ENCODE measurements around the gene VAV3. TPM values are rescaled to one million over a fixed set of nuclear protein-coding genes. Genes with fewer than 3 reads are reported as not detected.

Gene VAV3
- total RNA-seq, 2 donors from 2014 or later: 6.9 to 7.7 TPM

- TF ChIP-seq CTCF (IDR thresholded peaks at IDR 0.05): no peak
- DNase-seq (ENCODE audit: low spot score): no peak
- Histone ChIP-seq H3K27ac (no peak overlapping the region), H3K4me1 (ENCODE audit: control insufficient read depth in 1 of 2, low read depth in 2 of 2) (no peaks in the 10 kb centered on the region), H3K36me3 (no peaks in the 10 kb centered on the region), H3K4me3 (no peak overlapping the region), H3K9me3 (no peaks in the 10 kb centered on the region), H3K27me3 (replicated peaks; ENCODE audit: insufficient read depth) (no peaks in the 10 kb centered on the region)
- no peak for ATAC-seq (ENCODE audit: insufficient number of reproducible peaks, low FRiP score, low read depth)
Observed at GRCh38 chr1:107920561-107920960, 44.4 kb downstream of the VAV3 start.

- Histone ChIP-seq H3K27me3 (replicated peaks; ENCODE audit: insufficient read depth) (no peaks in the 10 kb centered on the region), H3K27ac (no peak overlapping the region), H3K36me3 (no peaks in the 10 kb centered on the region), H3K4me3 (no peak overlapping the region), H3K4me1 (ENCODE audit: control insufficient read depth in 1 of 2, low read depth in 2 of 2) (no peaks in the 10 kb centered on the region), H3K9me3 (no peaks in the 10 kb centered on the region)
- no peak for ATAC-seq (ENCODE audit: insufficient number of reproducible peaks, low FRiP score, low read depth)
- no peak for DNase-seq (ENCODE audit: low spot score)
- no peak for TF ChIP-seq CTCF (IDR thresholded peaks at IDR 0.05)
Observed at GRCh38 chr1:107919953-107920352, 45.0 kb downstream of the VAV3 start.

- DNase-seq (ENCODE audit: low spot score) (no peak), ATAC-seq (ENCODE audit: insufficient number of reproducible peaks, low FRiP score, low read depth) (no peak)
- H3K9me3 ChIP-seq: no peaks in the 10 kb centered on the region
- H3K27ac ChIP-seq: no peak overlapping the region
- TF ChIP-seq CTCF (IDR thresholded peaks at IDR 0.05): no peak
- no peaks in the 10 kb centered on the region for H3K36me3 ChIP-seq
- H3K27me3 ChIP-seq (replicated peaks; ENCODE audit: insufficient read depth): no peaks in the 10 kb centered on the region
- no peak overlapping the region for H3K4me3 ChIP-seq
- H3K4me1 ChIP-seq (ENCODE audit: control insufficient read depth in 1 of 2, low read depth in 2 of 2): no peaks in the 10 kb centered on the region
Observed at GRCh38 chr1:107914119-107914765, 50.7 kb downstream of the VAV3 start.

GRCh38 chr1:107912656-107913055, 52.3 kb downstream of the VAV3 start:
- Histone ChIP-seq H3K27ac (no peak overlapping the region), H3K4me1 (ENCODE audit: control insufficient read depth in 1 of 2, low read depth in 2 of 2) (no peaks in the 10 kb centered on the region), H3K4me3 (no peak overlapping the region), H3K27me3 (replicated peaks; ENCODE audit: insufficient read depth) (no peaks in the 10 kb centered on the region), H3K9me3 (no peaks in the 10 kb centered on the region), H3K36me3 (no peaks in the 10 kb centered on the region)
- DNase-seq (ENCODE audit: low spot score) (no peak), ATAC-seq (ENCODE audit: insufficient number of reproducible peaks, low FRiP score, low read depth) (no peak)
- no peak for TF ChIP-seq CTCF (IDR thresholded peaks at IDR 0.05)

- DNase-seq (ENCODE audit: low spot score) (no peak), ATAC-seq (ENCODE audit: insufficient number of reproducible peaks, low FRiP score, low read depth) (no peak)
- Histone ChIP-seq H3K27me3 (replicated peaks; ENCODE audit: insufficient read depth) (no peaks in the 10 kb centered on the region), H3K4me3 (no peak overlapping the region), H3K27ac (no peak overlapping the region), H3K4me1 (ENCODE audit: control insufficient read depth in 1 of 2, low read depth in 2 of 2) (no peaks in the 10 kb centered on the region), H3K36me3 (no peaks in the 10 kb centered on the region), H3K9me3 (no peaks in the 10 kb centered on the region)
- no peak for TF ChIP-seq CTCF (IDR thresholded peaks at IDR 0.05)
Observed at GRCh38 chr1:107900090-107900945, 64.7 kb downstream of the VAV3 start.
